H9 (cell line): ENCODE data around the gene CX3CR1. TPM values are rescaled to one million over a fixed set of nuclear protein-coding genes. Genes with fewer than 3 reads are reported as not detected.

Source experiments
- DNase-seq: peaks from one replicate; pipeline ENCODE4 v3.0.0-alpha.2; 2017
- H2AFZ ChIP-seq: one replicate; pipeline ENCODE4 v1.6.1; 2013; ENCODE audit warnings: mild to moderate bottlenecking, low read length, control low read depth, moderate library complexity
- H2AK5ac ChIP-seq: 2 replicates; pipeline ENCODE4 v1.6.1; 2013; ENCODE audit warnings: low read length, control low read depth, mixed read lengths; ENCODE audit not compliant: insufficient read length
- H2BK120ac ChIP-seq: one replicate; pipeline ENCODE4 v1.6.1; 2013; ENCODE audit warnings: low read depth, mild to moderate bottlenecking, low read length, control low read depth, inconsistent platforms; ENCODE audit not compliant: poor library complexity, severe bottlenecking
- H2BK12ac ChIP-seq: 2 replicates; pipeline ENCODE4 v1.6.1; 2013; ENCODE audit warnings: low read length, control low read depth, mixed read lengths, low read depth; ENCODE audit not compliant: insufficient read length
- H2BK15ac ChIP-seq: 2 replicates; pipeline ENCODE4 v1.6.1; 2013; ENCODE audit warnings: low read depth, low read length, control low read depth
- H2BK20ac ChIP-seq: one replicate; pipeline ENCODE4 v1.6.1; 2013; ENCODE audit warnings: low read depth, mild to moderate bottlenecking, low read length, control low read depth, inconsistent platforms; ENCODE audit not compliant: poor library complexity, severe bottlenecking
- H2BK5ac ChIP-seq: 2 replicates; pipeline ENCODE4 v1.6.1; 2013; ENCODE audit warnings: low read length, control low read depth, mixed read lengths; ENCODE audit not compliant: insufficient read length
- H3K14ac ChIP-seq: 2 replicates; pipeline ENCODE4 v1.6.1; 2013; ENCODE audit warnings: low read length, control low read depth; ENCODE audit not compliant: insufficient read depth
- H3K18ac ChIP-seq: 2 replicates; pipeline ENCODE4 v1.6.1; 2013; ENCODE audit warnings: low read depth, mild to moderate bottlenecking, mixed read lengths, low read length, control low read depth; ENCODE audit not compliant: insufficient read length
- H3K23ac ChIP-seq: 2 replicates; pipeline ENCODE4 v1.6.1; 2013; ENCODE audit warnings: low read length, control low read depth, mixed read lengths, low read depth; ENCODE audit not compliant: insufficient read length
- H3K23me2 ChIP-seq: 2 replicates; pipeline ENCODE4 v1.6.1; 2013; ENCODE audit warnings: low read depth, mild to moderate bottlenecking, mixed read lengths, low read length, control low read depth; ENCODE audit not compliant: insufficient read length, poor library complexity, severe bottlenecking
- H3K27ac ChIP-seq: 2 replicates; pipeline ENCODE4 v1.5.1; 2013; ENCODE audit warnings: low read length, control low read depth, mixed read lengths, low read depth; ENCODE audit not compliant: insufficient read length
- H3K27me3 ChIP-seq: 2 replicates; pipeline ENCODE4 v1.6.1; 2013; ENCODE audit warnings: low read length, control low read depth, inconsistent platforms; ENCODE audit not compliant: insufficient read depth
- H3K4ac ChIP-seq: 2 replicates; pipeline ENCODE4 v1.6.1; 2013; ENCODE audit warnings: low read depth, mild to moderate bottlenecking, control low read depth, inconsistent platforms, low read length, moderate library complexity
- H3K4me1 ChIP-seq: 2 replicates; pipeline ENCODE4 v1.6.1; 2013; ENCODE audit warnings: low read length, control low read depth, inconsistent platforms; ENCODE audit not compliant: insufficient read depth
- H3K4me2 ChIP-seq: 2 replicates; pipeline ENCODE4 v1.6.1; 2013; ENCODE audit warnings: low read length, control low read depth, mixed read lengths; ENCODE audit not compliant: insufficient read length, insufficient read depth
- H3K56ac ChIP-seq: 2 replicates; pipeline ENCODE4 v1.6.1; 2013; ENCODE audit warnings: low read depth, mild to moderate bottlenecking, mixed read lengths, low read length, control low read depth; ENCODE audit not compliant: insufficient read length
- H3K79me1 ChIP-seq: 2 replicates; pipeline ENCODE4 v1.6.1; 2013; ENCODE audit warnings: low read depth, mild to moderate bottlenecking, moderate library complexity, low read length, control low read depth, inconsistent platforms; ENCODE audit not compliant: insufficient read depth, poor library complexity, severe bottlenecking
- H3K79me2 ChIP-seq: 2 replicates; pipeline ENCODE4 v1.6.1; 2013; ENCODE audit warnings: low read length, control low read depth, inconsistent platforms; ENCODE audit not compliant: insufficient read depth
- H3K9ac ChIP-seq: 2 replicates; pipeline ENCODE4 v1.6.1; 2013; ENCODE audit warnings: low read length, control low read depth, mixed read lengths; ENCODE audit not compliant: insufficient read length; ENCODE audit errors: extremely low read depth
- H3K9me3 ChIP-seq: one replicate; pipeline ENCODE4 v1.6.1; 2013; ENCODE audit warnings: low read depth, low read length, inconsistent platforms; ENCODE audit not compliant: control insufficient read depth
- H3T11ph ChIP-seq: one replicate; pipeline ENCODE4 v1.6.1; 2013; ENCODE audit warnings: mild to moderate bottlenecking, low read length, control low read depth, inconsistent platforms
- H4K20me1 ChIP-seq: one replicate; pipeline ENCODE4 v1.6.1; 2013; ENCODE audit not compliant: control insufficient read depth, insufficient read length, insufficient read depth
- H4K5ac ChIP-seq: 2 replicates; pipeline ENCODE4 v1.6.1; 2013; ENCODE audit warnings: low read depth, mild to moderate bottlenecking, mixed read lengths, low read length, control low read depth; ENCODE audit not compliant: insufficient read length
- H4K8ac ChIP-seq: replicated peaks from 2 replicates; pipeline ENCODE4 v1.6.1; 2013; ENCODE audit warnings: low read length, control low read depth, mixed read lengths, low read depth; ENCODE audit not compliant: insufficient read length
- H4K91ac ChIP-seq: 2 replicates; pipeline ENCODE4 v1.6.1; 2013; ENCODE audit warnings: low read depth, mild to moderate bottlenecking, moderate library complexity, mixed read lengths, low read length, control low read depth; ENCODE audit not compliant: insufficient read length
- H3K27ac Mint-ChIP-seq, 3 experiments: 2 replicates in 2 of 3; 3 replicates in 1 of 3; pipeline ENCODE4 v1.8.0; 2020 to 2021; ENCODE audit warnings: mixed read lengths in 3 of 3, mild to moderate bottlenecking in 1 of 3, moderate library complexity in 1 of 3
- H3K27me3 Mint-ChIP-seq: 2 replicates; pipeline ENCODE4 v1.8.0; 2021; ENCODE audit warnings: low read depth, mild to moderate bottlenecking, moderate library complexity, mixed read lengths
- H3K36me3 Mint-ChIP-seq, 3 experiments: 2 replicates in 2 of 3; 3 replicates in 1 of 3; pipeline ENCODE4 v1.8.0; 2020 to 2021; ENCODE audit warnings: low read depth in 3 of 3, mixed read lengths in 3 of 3; ENCODE audit not compliant: insufficient read depth in 1 of 3
- H3K4me1 Mint-ChIP-seq, 2 experiments: 2 replicates each; pipeline ENCODE4 v1.8.0; 2020; ENCODE audit warnings: mixed read lengths in 2 of 2
- H3K4me3 Mint-ChIP-seq, 2 experiments: 2 replicates in 1 of 2; 3 replicates in 1 of 2; pipeline ENCODE4 v1.8.0; 2020 to 2021; ENCODE audit warnings: mild to moderate bottlenecking in 2 of 2, mixed read lengths in 2 of 2, moderate library complexity in 1 of 2
- H3K9me3 Mint-ChIP-seq, 2 experiments: 2 replicates in 1 of 2; 3 replicates in 1 of 2; pipeline ENCODE4 v1.8.0; 2020; ENCODE audit warnings: mild to moderate bottlenecking in 2 of 2, mixed read lengths in 2 of 2, moderate library complexity in 1 of 2
- CTCF ChIP-seq: fragments of 200-600 bp; sonication (generic); conservative IDR thresholded peaks from 3 replicates; pipeline ENCODE4 v1.8.0; 2021; ENCODE audit warnings: antibody characterized with exemption, mild to moderate bottlenecking
- WGBS: extraction: QIAGEN DNeasy Blood & Tissue Kit; methylation state at CpG from one replicate; pipeline ENCODE4 v1.1.7; 2013; ENCODE audit warnings: missing lambda C conversion rate, low lambda C conversion rate, mixed read lengths; ENCODE audit not compliant: insufficient read length; ENCODE audit errors: extremely low coverage; 5-methylcytosine and 5-hydroxymethylcytosine counted together
- total RNA-seq: library from RNA; stranded (reverse); gene quantifications from 2 replicates; pipeline ENCODE4 v1.2.1, GENCODE V29; 2021

CX3CR1 gene
- total RNA-seq, 1 experiment from 2014 or later: not detected

GRCh38 chr3:39216176-39216790 is 63.6 kb downstream of the CX3CR1 start:
- Histone ChIP-seq H2BK20ac (no peak overlapping the region), H3K79me1 (no peaks in the 10 kb centered on the region), H3T11ph (no peak overlapping the region), H3K18ac (no peak overlapping the region), H4K5ac (no peak overlapping the region), H2BK5ac (no peak overlapping the region), H3K27ac (no peak overlapping the region), H4K20me1 (peaks cover 2% of the 10 kb centered on the region), H3K79me2 (no peaks in the 10 kb centered on the region), H2AFZ (no peak overlapping the region), H3K23ac (no peak overlapping the region), H2BK120ac (no peak overlapping the region), H3K4ac (no peak overlapping the region), H3K9me3 (no peaks in the 10 kb centered on the region), H2BK15ac (no peak overlapping the region), H2AK5ac (no peak overlapping the region), H3K4me2 (no peak overlapping the region), H3K23me2 (no peaks in the 10 kb centered on the region), H4K8ac (no peak overlapping the region), H3K27me3 (no peaks in the 10 kb centered on the region), H2BK12ac (no peak overlapping the region), H3K14ac (no peak overlapping the region), H3K4me1 (peaks cover 4% of the 10 kb centered on the region; the same call in 1 of the 2 replicates), H3K56ac (no peak overlapping the region), H4K91ac (no peak overlapping the region), H3K9ac (no peak overlapping the region)
- no peaks in the 10 kb centered on the region for H3K9me3 Mint-ChIP-seq
- H3K36me3 Mint-ChIP-seq: no peaks in the 10 kb centered on the region
- H3K27ac Mint-ChIP-seq: no peak overlapping the region
- WGBS: no CpG with 5 or more reads among the region's 2 CpGs
- DNase-seq: no peak
- peaks cover 5 to 6% of the 10 kb centered on the region in 2 experiments for H3K4me1 Mint-ChIP-seq
- H3K4me3 Mint-ChIP-seq: no peak overlapping the region
- H3K27me3 Mint-ChIP-seq: peaks cover 5% of the 10 kb centered on the region; the same call in 1 of the 2 replicates
- no peak for TF ChIP-seq CTCF
